Kidney epithelial cell (primary cell): ENCODE results near the gene TIPRL. TPM values are rescaled to one million over a fixed set of nuclear protein-coding genes. Genes with fewer than 3 reads are reported as not detected.

Source experiments
- DNase-seq: peaks from one replicate; pipeline ENCODE4 v3.0.0-alpha.2; 2010; ENCODE audit warnings: low read depth
- H3K27me3 ChIP-seq: 2 replicates; pipeline ENCODE4 v1.6.0; 2011; ENCODE audit warnings: low read length; ENCODE audit not compliant: control insufficient read depth, insufficient read depth
- H3K36me3 ChIP-seq: 2 replicates; pipeline ENCODE4 v1.5.1; 2011; ENCODE audit warnings: low read length; ENCODE audit not compliant: control insufficient read depth, insufficient read depth
- H3K4me3 ChIP-seq: 2 replicates; pipeline ENCODE4 v1.5.1; 2011; ENCODE audit warnings: low read depth, mild to moderate bottlenecking, control low read depth, low read length
- total RNA-seq: library from RNA; depleted of rRNA; stranded (reverse); fragments of >200 nt; gene quantifications from 2 replicates; pipeline ENCODE4 v1.2.3, GENCODE V29; 2015
- TF ChIP-seq, protein P1 (sequence below): IDR thresholded peaks from 2 replicates; pipeline ENCODE4 v1.5.1; 2011; ENCODE audit warnings: mild to moderate bottlenecking, moderate library complexity, low read length, control low read depth, inconsistent platforms; ENCODE audit not compliant: insufficient read depth, poor library complexity, severe bottlenecking

TIPRL gene
- total RNA-seq, 1 donor from 2014 or later, result 49.0 TPM

DNA sequence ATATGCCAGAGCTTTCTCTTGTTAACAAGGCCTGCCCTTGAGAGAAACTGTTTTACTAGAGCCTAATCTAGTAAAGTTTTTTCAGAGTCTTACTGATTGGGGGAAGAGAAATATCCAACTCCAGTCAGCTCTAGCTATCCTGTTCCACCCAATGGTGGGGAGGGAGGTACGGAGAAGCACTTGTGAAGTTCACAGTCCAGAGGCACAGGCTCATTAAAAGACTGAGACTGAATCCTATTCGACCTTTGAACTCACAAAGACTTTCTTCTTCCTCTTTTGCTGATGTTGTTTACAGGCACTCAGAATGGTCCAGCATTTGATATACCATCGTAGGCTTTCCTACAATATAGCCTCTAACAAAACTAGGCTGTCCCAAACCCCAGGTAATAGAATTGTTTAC, 31.6 kb downstream of the TIPRL start:
- Histone ChIP-seq H3K4me3 (no peak overlapping the region), H3K27me3 (no peaks in the 10 kb centered on the region), H3K36me3 (no peaks in the 10 kb centered on the region)
- TF ChIP-seq, protein P1, sequence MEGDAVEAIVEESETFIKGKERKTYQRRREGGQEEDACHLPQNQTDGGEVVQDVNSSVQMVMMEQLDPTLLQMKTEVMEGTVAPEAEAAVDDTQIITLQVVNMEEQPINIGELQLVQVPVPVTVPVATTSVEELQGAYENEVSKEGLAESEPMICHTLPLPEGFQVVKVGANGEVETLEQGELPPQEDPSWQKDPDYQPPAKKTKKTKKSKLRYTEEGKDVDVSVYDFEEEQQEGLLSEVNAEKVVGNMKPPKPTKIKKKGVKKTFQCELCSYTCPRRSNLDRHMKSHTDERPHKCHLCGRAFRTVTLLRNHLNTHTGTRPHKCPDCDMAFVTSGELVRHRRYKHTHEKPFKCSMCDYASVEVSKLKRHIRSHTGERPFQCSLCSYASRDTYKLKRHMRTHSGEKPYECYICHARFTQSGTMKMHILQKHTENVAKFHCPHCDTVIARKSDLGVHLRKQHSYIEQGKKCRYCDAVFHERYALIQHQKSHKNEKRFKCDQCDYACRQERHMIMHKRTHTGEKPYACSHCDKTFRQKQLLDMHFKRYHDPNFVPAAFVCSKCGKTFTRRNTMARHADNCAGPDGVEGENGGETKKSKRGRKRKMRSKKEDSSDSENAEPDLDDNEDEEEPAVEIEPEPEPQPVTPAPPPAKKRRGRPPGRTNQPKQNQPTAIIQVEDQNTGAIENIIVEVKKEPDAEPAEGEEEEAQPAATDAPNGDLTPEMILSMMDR, result no peak
- DNase-seq, result no peak

DNA sequence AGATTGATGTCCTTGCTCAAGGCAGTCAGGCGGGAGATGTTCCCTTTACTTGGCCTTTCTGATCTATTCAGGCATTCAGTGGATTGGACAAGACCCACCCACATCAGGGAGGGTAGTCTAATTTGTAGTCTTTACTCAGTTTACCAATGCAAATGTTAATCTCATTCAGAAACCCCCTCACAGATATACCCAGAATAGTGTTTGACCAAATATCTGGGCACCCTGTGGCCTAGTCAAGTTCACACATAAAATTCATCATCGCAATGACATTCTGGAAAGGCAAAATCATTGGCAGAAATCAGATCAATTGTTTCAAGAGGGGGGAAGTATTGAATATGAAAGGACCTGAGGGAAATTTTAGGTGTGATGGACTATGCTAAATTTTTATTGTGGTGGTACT, 34.6 kb downstream of the TIPRL start:
- TF ChIP-seq, protein P1, result no peak
- no peak for DNase-seq
- no peak overlapping the region for H3K4me3 ChIP-seq
- H3K36me3 ChIP-seq, result no peaks in the 10 kb centered on the region
- H3K27me3 ChIP-seq, result no peaks in the 10 kb centered on the region

DNA sequence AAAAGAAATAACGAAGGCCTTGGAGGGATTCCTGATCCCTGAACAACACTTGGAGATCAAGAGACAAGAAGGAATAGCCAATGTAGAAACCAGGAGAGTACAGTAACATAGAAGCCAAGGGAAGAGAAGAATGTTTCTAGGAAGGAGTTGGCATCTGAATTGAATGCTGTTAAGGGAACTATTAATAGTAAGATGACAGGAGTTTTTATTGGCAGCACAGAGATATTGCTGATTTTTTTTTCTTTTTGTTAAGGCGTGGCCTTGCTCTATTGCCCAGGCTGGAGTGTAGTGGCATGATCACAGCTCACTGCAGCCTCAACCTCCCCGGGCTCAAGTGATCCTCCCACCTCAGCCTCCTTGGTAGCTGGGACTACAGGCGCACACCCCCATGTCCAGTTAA, 37.4 kb downstream of the TIPRL start:
- DNase-seq, result no peak
- TF ChIP-seq, protein P1, result no peak
- Histone ChIP-seq H3K36me3 (no peaks in the 10 kb centered on the region), H3K4me3 (no peak overlapping the region), H3K27me3 (no peaks in the 10 kb centered on the region)

DNA sequence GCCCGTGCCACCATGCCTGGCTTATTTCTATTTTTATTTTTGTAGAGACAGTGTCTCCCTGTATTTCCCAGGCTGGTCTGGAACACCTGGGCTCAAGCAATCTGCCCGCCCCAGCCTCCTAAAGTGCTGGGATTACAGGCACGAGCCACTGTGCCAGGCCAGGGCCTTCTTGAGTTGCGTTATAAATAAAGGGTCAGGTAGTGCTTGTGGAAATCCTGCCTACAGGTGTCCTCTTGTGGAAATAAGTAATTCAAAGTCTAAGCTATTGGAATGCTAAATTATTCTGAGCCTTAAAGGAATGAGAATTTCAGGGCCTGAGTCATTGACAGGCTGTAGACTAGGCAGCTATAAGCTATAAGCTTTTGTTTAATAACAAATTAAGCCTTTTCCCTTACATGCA, 38.9 kb downstream of the TIPRL start:
- no peak for DNase-seq
- H3K27me3 ChIP-seq, result no peaks in the 10 kb centered on the region
- no peak overlapping the region for H3K4me3 ChIP-seq
- TF ChIP-seq, protein P1, result no peak
- H3K36me3 ChIP-seq, result no peaks in the 10 kb centered on the region

DNA sequence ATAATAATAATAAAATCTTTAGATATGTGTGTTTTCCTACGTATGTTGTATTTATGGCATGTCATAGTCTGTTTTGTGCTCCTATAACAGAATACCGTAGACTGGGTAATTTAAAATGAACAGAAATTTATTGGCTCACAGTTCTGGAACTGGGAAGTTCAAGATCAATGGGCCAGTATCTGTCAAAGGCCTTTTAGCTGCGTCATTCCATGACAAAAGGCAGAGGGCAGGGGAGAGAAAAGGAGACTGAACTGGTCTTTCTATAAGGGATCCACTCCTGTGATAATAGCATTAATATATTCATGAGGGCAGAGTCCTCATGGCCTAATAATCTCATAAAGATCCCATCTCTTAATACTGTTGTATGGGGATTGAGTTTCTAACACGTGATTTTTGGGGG, 39.9 kb downstream of the TIPRL start:
- DNase-seq, result no peak

DNA sequence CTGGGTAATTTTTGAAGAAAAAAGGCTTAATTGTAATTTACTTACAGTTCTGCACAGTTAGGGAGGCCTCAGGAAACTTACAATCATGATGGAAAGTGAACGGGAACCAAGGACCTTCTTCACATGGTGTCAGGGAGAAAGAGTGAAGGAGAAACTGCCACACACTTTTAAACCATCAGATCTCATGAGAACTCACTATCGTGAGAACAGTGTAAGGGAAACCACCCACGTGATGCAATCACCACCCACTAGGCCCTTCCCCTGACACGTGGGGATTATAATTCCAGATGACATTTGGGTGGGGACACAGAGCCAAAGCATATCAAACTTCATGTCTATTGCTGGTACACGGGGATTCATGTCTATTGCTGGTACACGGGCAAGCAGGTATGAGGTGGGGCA, 41.7 kb downstream of the TIPRL start:
- TF ChIP-seq, protein P1, result no peak
- Histone ChIP-seq H3K36me3 (no peaks in the 10 kb centered on the region), H3K27me3 (no peaks in the 10 kb centered on the region), H3K4me3 (no peak overlapping the region)
- no peak for DNase-seq

More for the DNA sequence above, 39.9 kb downstream of the TIPRL start:
- H3K4me3 ChIP-seq, result no peak overlapping the region
- H3K27me3 ChIP-seq, result no peaks in the 10 kb centered on the region
- TF ChIP-seq, protein P1, result no peak
- H3K36me3 ChIP-seq, result no peaks in the 10 kb centered on the region
